Frontal cortex (tissue), 4 donors: Measurements from ENCODE around the gene KMT2C. TPM values are rescaled to one million over a fixed set of nuclear protein-coding genes. Genes with fewer than 3 reads are reported as not detected.
A peak's percentile ranks its signal among the peaks of the same experiment; 100 is the strongest.
"Not testable (repeated sequence)": the region's sequence is repeated elsewhere in the genome, so short reads cannot be mapped to it uniquely, and the experiment has no call there.

Source experiments
- DNase-seq, 2 donors: peaks; one replicate each; pipeline ENCODE4 v3.0.0; 2012; ENCODE audit warnings: low spot score in 2 of 2
- FAIRE-seq: peaks from 2 replicates; lab custom pipeline; 2012; peaks lifted over from hg19 to GRCh38; lab: Jason Lieb, UNC
- total RNA-seq: library from RNA; depleted of rRNA; stranded (reverse); fragments of >200 nt; gene quantifications from one replicate; pipeline ENCODE4 v1.2.3, GENCODE V29; 2014
- donor health status: control.
- donor health status: control.
- donor health status: control.

KMT2C gene
- total RNA-seq, 1 donor from 2014 or later = 55.0 TPM

DNA sequence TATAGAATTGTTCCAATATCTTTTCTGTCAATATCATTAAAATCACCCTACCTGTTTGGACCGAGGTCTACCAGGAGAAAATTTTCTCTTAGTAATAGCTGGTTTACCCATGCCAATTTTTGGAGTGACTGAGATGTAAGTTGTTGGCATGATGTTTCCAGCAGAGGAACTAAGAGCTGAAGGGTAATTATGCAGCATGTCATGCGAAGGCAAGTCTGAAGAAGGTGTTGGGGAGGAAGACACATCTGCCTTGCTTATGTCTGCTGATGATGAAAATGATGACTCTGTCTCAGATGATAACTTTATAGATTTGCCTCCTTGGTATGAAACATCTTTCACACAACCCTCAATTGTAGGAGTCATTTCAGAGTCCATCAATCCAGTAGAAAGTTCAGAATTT, 188.0 kb downstream of the KMT2C start:
- DNase-seq, FAIRE-seq: not testable (repeated sequence)

DNA sequence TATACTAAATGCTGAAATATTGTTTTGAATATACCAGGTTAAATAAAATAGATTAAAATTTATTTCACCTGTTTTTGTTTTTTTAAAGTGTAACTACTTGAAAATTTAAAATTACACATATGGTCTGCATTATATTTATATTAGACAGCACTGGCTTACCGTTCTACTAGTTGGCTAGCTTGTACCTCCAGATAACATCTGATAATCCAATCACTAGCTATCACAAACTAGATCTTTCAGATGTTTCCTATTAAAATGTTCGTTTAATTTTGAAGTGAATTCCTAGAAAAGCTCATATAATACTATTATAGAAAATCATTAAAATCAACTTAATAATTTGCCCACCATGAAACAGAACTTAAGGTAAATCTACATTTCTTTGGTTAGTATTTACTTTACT, 190.4 kb downstream of the KMT2C start:
- FAIRE-seq = peak; percentile 13
- not testable (repeated sequence) for DNase-seq

GRCh38 chr7:152243464-152243863, 192.3 kb downstream of the KMT2C start:
- FAIRE-seq, DNase-seq: not testable (repeated sequence)

GRCh38 chr7:152241301-152241700, 194.5 kb downstream of the KMT2C start:
- FAIRE-seq = not testable (repeated sequence)

DNA sequence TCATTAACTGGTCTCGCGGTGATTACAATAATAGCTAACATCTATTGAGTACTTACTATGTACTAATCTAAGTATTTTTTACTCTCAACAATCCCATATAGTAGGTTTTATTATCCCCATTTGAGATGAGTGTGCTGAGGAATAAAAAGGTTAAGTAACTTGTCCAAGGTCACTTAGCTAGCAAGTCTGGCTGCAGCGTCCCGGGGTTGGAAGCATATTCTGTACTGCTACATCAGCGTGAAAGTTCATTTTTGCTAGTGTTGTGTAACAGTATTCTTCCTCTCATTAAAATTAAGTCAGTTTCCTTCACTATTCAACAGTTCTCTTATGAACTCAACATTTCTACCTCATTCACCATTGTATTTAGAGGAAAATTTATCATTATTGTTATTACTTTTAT, 199.5 kb downstream of the KMT2C start:
- not testable (repeated sequence) for FAIRE-seq, DNase-seq

More at GRCh38 chr7:152241301-152241700, 194.5 kb downstream of the KMT2C start:
- not testable (repeated sequence) for DNase-seq

- not testable (repeated sequence) for FAIRE-seq, DNase-seq
These were observed 201.4 kb downstream of the KMT2C start for GRCh38 chr7:152234421-152234820.

GRCh38 chr7:152231089-152231488, 204.7 kb downstream of the KMT2C start:
- no peak for FAIRE-seq

DNA sequence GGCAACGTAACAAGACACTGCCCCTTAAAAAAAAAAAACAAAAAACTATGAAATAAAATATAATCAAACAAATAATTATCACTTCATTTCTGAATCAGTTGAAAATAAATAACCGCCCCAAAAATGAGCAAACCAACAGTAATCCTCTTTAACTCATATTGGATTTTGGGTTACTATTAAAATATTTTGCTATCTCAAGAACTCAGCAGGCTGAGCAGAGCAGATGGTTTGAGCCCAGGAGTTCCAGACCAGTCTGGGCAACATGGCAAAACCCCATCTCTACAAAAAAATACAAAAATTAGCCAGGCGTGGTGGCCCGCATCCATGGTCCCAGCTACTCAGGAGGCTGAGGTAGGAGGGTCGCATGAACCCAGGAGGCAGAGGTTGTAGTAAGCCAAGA, 216.2 kb downstream of the KMT2C start:
- not testable (repeated sequence) for FAIRE-seq, DNase-seq

More at GRCh38 chr7:152231089-152231488, 204.7 kb downstream of the KMT2C start:
- no peak for DNase-seq

DNA sequence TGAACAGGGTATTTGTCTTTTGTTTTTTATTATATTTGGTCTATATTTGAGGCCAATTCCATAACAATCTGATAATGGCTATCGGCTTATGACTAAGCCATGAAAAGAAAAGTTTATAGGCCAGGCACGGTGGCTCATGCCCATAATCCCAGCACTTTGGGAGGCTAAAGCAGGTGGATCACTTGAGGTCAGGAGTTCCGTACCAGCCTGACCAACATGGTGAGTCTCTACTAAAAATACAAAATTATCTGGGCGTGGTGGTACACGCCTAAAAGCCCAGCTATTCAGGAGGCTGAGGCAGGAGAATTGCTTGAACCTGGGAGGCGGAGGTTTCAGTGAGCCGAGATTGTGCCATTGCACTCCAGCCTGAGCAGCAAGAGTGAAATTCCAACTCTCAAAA, 227.0 kb downstream of the KMT2C start:
- FAIRE-seq, DNase-seq: not testable (repeated sequence)

GRCh38 chr7:152204417-152204816, 231.4 kb downstream of the KMT2C start:
- peak; percentile 87 for FAIRE-seq
- DNase-seq = not testable (repeated sequence)

DNA sequence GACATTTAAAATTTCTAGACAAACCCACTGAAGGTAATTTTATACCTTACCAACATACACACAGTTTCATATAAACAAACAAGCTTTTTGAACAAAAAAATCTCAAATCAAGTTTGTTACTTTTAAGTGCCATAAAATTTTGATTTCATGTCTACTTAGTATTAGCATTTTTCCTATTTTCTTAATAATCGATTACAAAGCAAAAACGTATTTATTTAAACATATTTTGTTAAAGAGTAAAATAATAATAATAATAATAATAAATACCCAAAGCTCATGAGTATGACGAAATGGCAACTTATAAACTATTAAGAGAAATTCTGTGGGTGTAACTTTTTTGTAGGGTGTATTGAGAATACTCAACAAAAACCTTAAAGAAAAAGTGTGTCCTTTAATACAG, 232.7 kb downstream of the KMT2C start:
- FAIRE-seq = peak; percentile 78
- no peak for DNase-seq

DNA sequence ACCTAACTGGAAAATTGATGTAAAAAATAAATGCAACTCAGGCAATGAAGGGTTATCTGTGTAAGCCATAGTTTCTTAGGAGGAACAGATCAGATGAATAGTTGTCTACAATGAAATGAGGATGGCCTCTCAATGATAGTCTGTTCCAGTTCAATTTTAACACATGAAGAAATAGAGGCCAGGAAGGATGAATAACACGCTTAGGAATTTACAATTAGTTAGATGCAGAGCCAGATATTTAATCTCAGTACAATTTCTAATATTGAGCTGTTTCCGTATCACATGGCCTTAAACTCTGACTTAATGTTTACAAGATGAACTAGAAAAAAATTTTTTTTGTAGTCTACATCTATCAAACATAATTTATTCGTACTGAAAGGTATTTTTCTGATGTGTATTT, 233.7 kb downstream of the KMT2C start:
- FAIRE-seq (no peak), DNase-seq (no peak)

GRCh38 chr7:152200395-152200794, 235.4 kb downstream of the KMT2C start:
- no peak for FAIRE-seq
- no peak for DNase-seq

GRCh38 chr7:152196391-152196790, 239.4 kb downstream of the KMT2C start:
- DNase-seq (no peak), FAIRE-seq (no peak)

GRCh38 chr7:152193880-152194279, 241.9 kb downstream of the KMT2C start:
- FAIRE-seq = no peak

DNA sequence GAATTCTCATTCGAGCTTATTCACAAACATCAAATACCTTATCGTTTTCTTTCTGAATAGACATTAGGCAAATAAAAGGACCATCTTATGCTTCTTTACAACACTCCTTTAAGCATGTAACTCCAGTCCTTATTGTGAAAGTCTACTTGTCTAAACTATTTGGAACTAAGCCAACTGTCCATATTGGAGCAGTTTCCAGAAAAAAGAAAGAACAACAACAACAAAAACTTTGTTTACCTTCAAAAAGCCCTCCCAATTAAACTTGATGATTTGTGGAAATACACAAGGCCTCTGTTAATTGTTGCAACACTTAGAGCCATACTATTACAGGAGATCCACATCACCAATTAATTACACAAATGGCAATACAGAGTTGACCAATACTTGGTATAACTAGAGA, 246.7 kb downstream of the KMT2C start:
- DNase-seq (no peak), FAIRE-seq (no peak)

More at GRCh38 chr7:152193880-152194279, 241.9 kb downstream of the KMT2C start:
- no peak for DNase-seq

GRCh38 chr7:152185558-152185957, 250.2 kb downstream of the KMT2C start:
- DNase-seq (no peak), FAIRE-seq (no peak)

GRCh38 chr7:152180587-152180986, 255.2 kb downstream of the KMT2C start:
- DNase-seq (no peak), FAIRE-seq (no peak)

DNA sequence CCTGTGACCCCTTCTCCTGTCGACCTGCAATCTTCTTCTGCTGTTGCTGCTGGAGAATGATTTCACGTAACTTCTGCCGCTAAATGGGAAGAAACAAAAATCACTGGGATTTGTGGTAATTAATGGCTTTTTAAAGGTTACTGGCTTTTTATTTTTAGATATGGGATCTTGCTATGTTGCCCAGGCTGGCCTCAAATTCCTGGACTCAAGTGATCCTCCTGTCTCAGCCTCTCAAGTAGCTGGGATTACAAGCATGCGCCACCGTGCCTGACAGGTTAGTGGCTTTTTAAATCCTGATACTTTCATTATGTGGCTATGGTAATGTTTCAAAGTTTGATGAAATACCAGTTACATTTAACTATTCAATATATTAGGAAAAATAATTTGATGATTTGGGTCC, 255.8 kb downstream of the KMT2C start:
- DNase-seq = no peak
- FAIRE-seq = no peak

DNA sequence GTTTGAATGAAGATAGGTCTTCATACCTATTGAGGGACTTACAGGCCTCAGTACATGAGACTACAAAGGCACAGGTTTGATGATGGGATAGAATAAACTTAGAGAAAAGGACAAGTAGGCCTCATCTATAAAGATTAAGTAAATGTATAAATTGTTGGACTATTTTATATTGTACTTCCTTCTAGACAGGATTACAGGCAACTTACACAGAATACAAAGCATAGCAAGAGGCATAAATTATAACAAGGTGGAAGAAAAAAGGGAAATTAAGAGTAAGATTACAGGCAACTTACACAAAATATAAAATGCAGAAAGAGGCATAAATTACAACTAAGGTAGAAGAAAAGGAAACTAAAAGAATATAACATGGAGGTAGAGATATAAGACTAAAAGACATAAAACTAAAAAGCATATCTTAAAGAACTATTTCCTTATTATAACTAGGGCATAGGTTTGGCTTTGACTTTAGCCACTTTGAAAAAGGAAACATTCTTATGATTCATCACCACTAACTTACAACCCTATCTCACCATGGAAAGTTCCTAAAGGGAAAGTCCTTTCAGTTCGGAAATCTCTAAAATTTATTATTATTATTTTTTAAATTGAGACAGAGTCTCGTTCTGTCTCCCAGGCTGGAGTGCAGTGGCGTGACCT, 257.3 kb downstream of the KMT2C start:
- no peak for FAIRE-seq
- no peak for DNase-seq

- DNase-seq (no peak), FAIRE-seq (no peak)
These were observed 258.0 kb downstream of the KMT2C start for GRCh38 chr7:152177681-152178404.
